ENCODE measurements around the gene FBXL17. TPM values are rescaled to one million over a fixed set of nuclear protein-coding genes. Genes with fewer than 3 reads are reported as not detected.

FBXL17 gene
- total RNA-seq, 4 donors from 2014 or later: 14.9 to 62.5 (median 20.6) TPM

GRCh38 chr5:107959573-107960279 is 422.2 kb downstream of the FBXL17 start:
- 70% methylated on average over 4 of the region's 4 CpGs for WGBS
- TF ChIP-seq CTCF (IDR thresholded peaks at IDR 0.05): no peak
- no peak for TF ChIP-seq POLR2AphosphoS5 (IDR thresholded peaks at IDR 0.05)
- TF ChIP-seq POLR2A (IDR thresholded peaks at IDR 0.05): no peak
- no peak for TF ChIP-seq EP300 (IDR thresholded peaks at IDR 0.05)
- no peak overlapping the region for H3K4me3 ChIP-seq

GRCh38 chr5:107958861-107959260 is 423.0 kb downstream of the FBXL17 start:
- H3K4me3 ChIP-seq: no peak overlapping the region
- H3K4me1 ChIP-seq: no peaks in the 10 kb centered on the region
- TF ChIP-seq EP300 (IDR thresholded peaks at IDR 0.05): no peak
- no peak for TF ChIP-seq POLR2AphosphoS5 (IDR thresholded peaks at IDR 0.05)
- TF ChIP-seq CTCF (IDR thresholded peaks at IDR 0.05): no peak
- TF ChIP-seq POLR2A (IDR thresholded peaks at IDR 0.05): no peak
- WGBS: 95% methylated on average over 3 of the region's 3 CpGs
- no peaks in the 10 kb centered on the region for H3K36me3 ChIP-seq
- H3K27me3 ChIP-seq: no peaks in the 10 kb centered on the region
- DNase-seq (ENCODE audit: low spot score in 2 of 2): no peak
- no peaks in the 10 kb centered on the region for H3K9me3 ChIP-seq
- no peak overlapping the region for H3K27ac ChIP-seq

More at GRCh38 chr5:107959573-107960279, 422.2 kb downstream of the FBXL17 start:
- Histone ChIP-seq H3K4me1 (no peaks in the 10 kb centered on the region), H3K9me3 (no peaks in the 10 kb centered on the region), H3K27me3 (no peaks in the 10 kb centered on the region), H3K36me3 (no peaks in the 10 kb centered on the region), H3K27ac (no peak overlapping the region)
- no peak for DNase-seq (ENCODE audit: low spot score in 2 of 2)

GRCh38 chr5:107958432-107958831 is 423.5 kb downstream of the FBXL17 start:
- WGBS: 89% methylated on average over 3 of the region's 3 CpGs
- Histone ChIP-seq H3K4me3 (no peak overlapping the region), H3K27ac (no peak overlapping the region), H3K4me1 (no peaks in the 10 kb centered on the region), H3K9me3 (no peaks in the 10 kb centered on the region), H3K27me3 (no peaks in the 10 kb centered on the region), H3K36me3 (no peaks in the 10 kb centered on the region)
- DNase-seq (ENCODE audit: low spot score in 2 of 2): no peak
- TF ChIP-seq CTCF (IDR thresholded peaks at IDR 0.05) (no peak), EP300 (IDR thresholded peaks at IDR 0.05) (no peak), POLR2A (IDR thresholded peaks at IDR 0.05) (no peak), POLR2AphosphoS5 (IDR thresholded peaks at IDR 0.05) (no peak)

GRCh38 chr5:107957051-107957450 is 424.8 kb downstream of the FBXL17 start:
- 71% methylated on average over 3 of the region's 3 CpGs for WGBS
- H3K36me3 ChIP-seq: no peaks in the 10 kb centered on the region
- no peak for DNase-seq (ENCODE audit: low spot score in 2 of 2)

More at GRCh38 chr5:107957051-107957450, 424.8 kb downstream of the FBXL17 start:
- Histone ChIP-seq H3K27ac (no peak overlapping the region), H3K27me3 (no peaks in the 10 kb centered on the region), H3K4me1 (no peaks in the 10 kb centered on the region), H3K4me3 (no peak overlapping the region), H3K9me3 (no peaks in the 10 kb centered on the region)
- TF ChIP-seq POLR2A (IDR thresholded peaks at IDR 0.05) (no peak), CTCF (IDR thresholded peaks at IDR 0.05) (no peak), POLR2AphosphoS5 (IDR thresholded peaks at IDR 0.05) (no peak), EP300 (IDR thresholded peaks at IDR 0.05) (no peak)
